Superior temporal gyrus (tissue), 1 donor: ENCODE results near the gene C12orf75.
"Not testable (repeated sequence)": the region's sequence is repeated elsewhere in the genome, so short reads cannot be mapped to it uniquely, and the experiment has no call there.

ENCODE experiments used
- DNase-seq: peaks from one replicate; pipeline ENCODE4 v3.0.0-alpha.2; 2016; ENCODE audit errors: extremely low spot score

C12orf75 gene

GRCh38 chr12:105310476-105311085 lies 19.9 kb upstream of the C12orf75 start:
- DNase-seq, result not testable (repeated sequence)

GRCh38 chr12:105311936-105312335 lies 18.6 kb upstream of the C12orf75 start:
- not testable (repeated sequence) for DNase-seq

DNA sequence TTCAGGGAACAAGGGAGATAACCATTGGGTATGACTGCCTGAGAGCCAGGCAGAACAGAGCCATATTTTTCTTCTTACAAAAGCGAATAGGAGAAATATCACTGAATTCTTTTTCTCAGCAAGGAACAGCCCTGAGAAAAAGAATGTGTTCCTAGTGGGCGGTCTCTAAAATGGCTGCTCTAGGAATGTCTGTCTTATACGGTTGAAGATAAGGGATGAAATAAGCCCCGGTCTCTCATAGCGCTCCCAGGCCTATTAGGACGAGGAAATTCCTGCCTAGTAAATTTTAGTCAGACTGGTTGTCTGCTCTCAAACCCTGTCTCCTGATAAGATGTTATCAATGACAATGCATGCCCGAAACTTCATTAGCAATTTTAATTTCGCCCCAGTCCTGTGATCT lies 16.7 kb upstream of the C12orf75 start:
- DNase-seq, result not testable (repeated sequence)

DNA sequence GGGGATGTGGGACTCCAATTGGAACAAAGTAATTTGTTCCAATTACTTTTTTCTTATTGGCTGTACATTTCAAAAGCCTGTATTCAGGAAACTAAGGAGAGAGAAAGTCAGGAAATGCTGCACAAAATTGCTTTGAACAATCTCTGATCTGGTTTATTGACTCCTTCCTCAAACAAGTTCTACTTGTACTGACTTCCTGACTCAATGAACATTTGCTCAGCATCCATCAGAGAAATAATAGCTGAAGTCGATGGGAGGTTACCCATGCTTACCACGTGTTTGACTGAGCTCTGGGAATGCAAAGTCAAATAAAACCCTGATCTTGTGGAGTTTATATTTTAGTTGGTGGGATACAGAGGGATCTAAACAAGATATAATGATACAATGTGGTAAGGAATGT lies 15.4 kb upstream of the C12orf75 start:
- no peak for DNase-seq

- DNase-seq, result no peak
These were observed 14.8 kb upstream of the C12orf75 start for GRCh38 chr12:105315726-105316125.

- no peak for DNase-seq
These were observed 13.3 kb upstream of the C12orf75 start for GRCh38 chr12:105316931-105317852.

GRCh38 chr12:105317942-105318621 lies 12.4 kb upstream of the C12orf75 start:
- no peak for DNase-seq

GRCh38 chr12:105318651-105319483 lies 11.6 kb upstream of the C12orf75 start:
- DNase-seq, result no peak

DNA sequence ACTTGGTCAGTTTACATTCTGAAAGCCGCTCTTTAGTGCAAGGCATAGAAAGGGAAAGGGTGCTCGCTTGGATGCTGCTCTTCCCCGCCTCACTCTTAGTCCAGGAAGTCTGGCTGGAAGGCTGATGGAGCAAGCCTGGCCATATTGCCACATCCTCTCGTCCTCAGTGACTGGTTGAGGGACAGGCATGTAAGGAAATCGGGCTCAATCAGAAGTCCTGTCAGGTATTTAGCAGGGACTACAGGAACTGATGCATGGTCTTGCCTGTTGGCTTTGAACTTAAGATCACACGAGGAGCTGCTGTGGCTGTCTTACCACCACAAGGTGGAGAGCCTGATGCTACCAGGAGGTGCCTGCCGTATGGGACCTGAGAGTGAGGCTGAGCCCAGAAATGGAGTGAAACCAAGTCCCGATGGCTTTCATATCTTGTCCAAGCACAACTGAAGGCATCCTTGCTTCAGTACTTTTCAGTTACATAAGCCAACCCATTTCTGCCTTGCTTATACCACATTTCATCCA lies 10.7 kb upstream of the C12orf75 start:
- DNase-seq, result no peak

GRCh38 chr12:105321125-105321524 lies 9.4 kb upstream of the C12orf75 start:
- DNase-seq, result no peak

DNA sequence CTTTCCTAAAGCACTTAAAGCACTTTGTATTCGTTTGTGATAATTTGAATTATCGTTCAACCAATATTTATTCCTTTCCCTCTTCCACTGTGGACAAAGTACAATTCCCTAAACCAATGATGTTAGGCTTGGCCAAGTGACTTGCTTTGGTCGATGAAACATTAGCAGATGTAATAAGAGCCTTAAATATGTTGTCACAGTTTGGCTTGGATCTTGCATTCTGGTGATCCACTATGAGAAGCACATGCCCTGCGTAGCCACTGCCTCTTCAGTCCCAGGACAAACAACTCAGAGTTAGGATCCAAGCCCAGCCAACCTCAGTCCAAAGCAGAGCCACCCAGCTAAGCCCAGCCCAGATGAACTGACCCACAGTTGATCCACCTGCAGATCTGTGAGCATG lies 8.4 kb upstream of the C12orf75 start:
- DNase-seq, result no peak

DNA sequence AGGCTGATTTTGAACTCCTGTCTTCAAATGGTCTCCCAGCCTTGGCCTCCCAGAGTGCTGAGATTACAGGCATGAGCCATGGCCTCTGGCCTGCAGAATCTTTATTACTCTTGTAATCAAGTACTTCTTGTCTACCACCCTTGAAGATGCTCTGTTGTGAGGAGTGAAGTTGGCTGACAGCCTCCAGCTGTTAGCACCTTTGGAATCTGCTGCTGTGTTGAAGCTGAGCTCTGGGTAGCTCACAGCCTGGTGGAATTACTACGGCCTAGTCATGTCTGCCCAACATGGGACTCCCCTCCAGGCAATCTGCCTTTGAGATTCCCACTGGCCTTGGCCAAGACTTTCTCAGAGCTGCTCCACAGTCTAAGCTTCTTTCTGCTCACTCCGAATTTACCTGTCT lies 5.8 kb upstream of the C12orf75 start:
- no peak for DNase-seq

DNA sequence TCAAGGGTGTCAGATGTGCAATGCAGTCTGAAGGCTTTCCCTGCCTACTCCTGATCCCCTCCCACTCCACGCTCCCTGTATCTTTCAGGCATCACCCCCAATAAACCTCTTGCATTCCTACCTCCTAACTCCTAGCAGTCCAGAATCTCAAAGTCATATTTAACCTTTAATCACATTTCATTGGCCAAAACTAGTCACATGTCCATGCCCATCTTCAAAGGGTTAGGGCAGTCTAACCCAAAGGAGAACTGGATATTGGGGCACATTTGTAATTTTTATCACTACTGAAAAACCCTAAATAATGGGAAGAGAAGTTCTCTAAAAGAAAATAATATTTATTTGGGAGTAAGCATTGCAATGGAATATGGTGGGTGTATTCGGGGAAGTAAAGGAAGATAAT lies 5.4 kb upstream of the C12orf75 start:
- DNase-seq, result no peak

- no peak for DNase-seq
These were observed 587 bp upstream of the C12orf75 start for GRCh38 chr12:105329926-105330282.

GRCh38 chr12:105330931-105331804 lies 677 bp downstream of the C12orf75 start:
- DNase-seq, result no peak

- no peak for DNase-seq
These were observed 1.3 kb downstream of the C12orf75 start for GRCh38 chr12:105331805-105332251.

DNA sequence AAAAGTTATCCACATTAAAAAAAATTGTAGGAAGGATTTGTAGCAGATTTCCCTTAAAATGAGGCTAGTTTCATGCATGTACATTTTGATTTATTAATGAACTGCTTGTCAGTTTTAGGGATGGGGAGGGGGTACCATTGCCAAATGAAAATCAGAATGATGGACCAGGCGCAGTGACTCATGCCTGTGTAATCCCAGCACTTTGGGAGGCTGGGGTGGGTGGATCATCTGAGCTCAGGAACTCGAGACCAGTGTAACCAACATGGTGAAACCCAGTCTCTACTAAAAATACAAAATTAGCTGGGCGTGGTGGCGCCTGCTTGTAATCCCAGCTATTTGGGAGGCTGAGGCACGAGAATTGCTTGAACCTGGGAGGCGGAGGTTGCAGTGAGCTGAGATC lies 1.8 kb downstream of the C12orf75 start:
- DNase-seq, result not testable (repeated sequence)

DNA sequence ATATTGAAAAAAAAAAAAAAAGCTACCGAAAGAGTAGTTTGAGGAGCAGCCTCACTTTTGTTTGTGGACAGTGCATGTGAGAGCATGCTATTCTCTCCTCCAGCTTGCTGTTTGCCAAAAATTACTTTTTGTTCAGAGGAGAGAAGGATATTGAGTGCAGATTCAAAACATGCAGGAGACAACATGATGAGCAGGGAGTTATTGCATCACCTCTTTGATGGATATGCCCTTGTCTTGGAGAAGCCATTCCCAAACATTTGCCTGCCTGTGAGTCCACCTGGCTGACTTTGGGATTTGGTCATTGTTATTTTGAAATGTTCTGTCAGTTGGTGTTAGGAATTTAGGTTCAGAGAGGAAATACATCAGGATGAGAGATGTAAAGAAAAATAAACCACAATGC lies 2.4 kb downstream of the C12orf75 start:
- no peak for DNase-seq

DNA sequence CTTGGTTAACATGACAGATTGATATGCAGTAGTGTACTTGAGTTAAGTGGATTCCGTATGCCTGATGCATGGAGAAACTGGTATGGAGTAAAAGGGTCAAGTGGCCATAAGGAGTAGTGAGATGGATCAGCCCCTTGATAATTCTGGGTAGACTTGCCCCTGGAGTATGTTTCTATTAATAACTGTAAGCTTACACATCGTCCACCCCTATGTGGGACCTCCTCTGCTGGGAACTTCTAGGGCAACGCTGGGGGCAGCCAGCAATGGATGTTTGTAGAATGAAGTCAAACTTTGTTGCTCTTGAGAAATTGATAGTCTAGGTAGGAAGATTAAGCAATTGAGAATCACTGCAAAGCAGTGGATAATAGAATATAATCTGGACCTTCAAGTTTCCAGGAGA lies 3.5 kb downstream of the C12orf75 start:
- no peak for DNase-seq

GRCh38 chr12:105334582-105334981 lies 4.1 kb downstream of the C12orf75 start:
- DNase-seq, result no peak
